ENCODE data around the gene SLC11A1.

Gene SLC11A1

DNA sequence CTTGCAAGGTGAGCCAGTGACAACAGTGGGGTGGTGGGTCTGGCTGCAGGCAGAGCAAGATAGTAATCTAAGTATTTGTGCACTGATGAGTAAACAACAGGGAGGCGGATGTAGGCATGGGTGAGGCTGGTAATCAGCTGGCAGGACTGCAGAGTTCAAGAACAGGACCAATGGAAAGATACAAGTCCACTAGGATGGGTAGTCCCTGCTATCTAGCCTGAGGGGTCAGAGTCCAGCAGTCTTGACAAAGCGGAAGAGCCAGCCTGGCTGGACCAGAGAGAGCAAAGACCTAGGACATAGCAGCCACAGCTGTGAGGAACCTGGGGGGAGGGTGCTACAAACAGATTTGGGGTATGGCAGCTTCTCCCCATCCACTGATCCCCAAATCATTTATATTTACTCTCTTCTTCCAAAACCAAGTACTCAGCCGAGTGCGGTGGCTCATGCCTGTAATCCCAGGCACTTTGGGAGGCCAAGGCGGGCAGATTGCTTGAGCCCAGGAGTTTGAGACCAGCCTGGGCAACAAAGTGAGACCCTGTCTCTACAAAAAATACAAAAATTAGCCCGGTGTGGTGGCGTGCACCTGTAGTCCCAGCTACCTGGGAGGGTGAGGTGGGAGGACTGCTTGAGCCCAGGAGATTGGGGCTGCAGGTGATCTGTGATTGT lies 62.8 kb downstream of the SLC11A1 start:
- H3K4me3 ChIP-seq (ENCODE audit: low read depth, low read length): no peak overlapping the region
- H3K27ac ChIP-seq (ENCODE audit: low read depth, low read length): no peak overlapping the region
- H3K9ac ChIP-seq (ENCODE audit: low read depth, low read length): no peak overlapping the region
- H3K4me1 ChIP-seq (ENCODE audit: control insufficient read depth, insufficient read depth, low read length): no peaks in the 10 kb centered on the region
- H3K36me3 ChIP-seq (ENCODE audit: control insufficient read depth, insufficient read depth, low read length): peaks cover 30% of the 10 kb centered on the region
- no peaks in the 10 kb centered on the region for H3K9me3 ChIP-seq (ENCODE audit: control insufficient read depth, insufficient read depth, low read length)
- no peaks in the 10 kb centered on the region for H3K27me3 ChIP-seq (ENCODE audit: control insufficient read depth, insufficient read depth, low read length)

GRCh38 chr2:218445602-218446001 lies 63.5 kb downstream of the SLC11A1 start:
- H3K9ac ChIP-seq (ENCODE audit: low read depth, low read length): no peak overlapping the region
- H3K36me3 ChIP-seq (ENCODE audit: control insufficient read depth, insufficient read depth, low read length): peaks cover 37% of the 10 kb centered on the region
- 0 out of 2 replicates have a peak, but pooled peaks cover 2% of the 10 kb centered on the region for H3K4me1 ChIP-seq (ENCODE audit: control insufficient read depth, insufficient read depth, low read length)
- H3K27ac ChIP-seq (ENCODE audit: low read depth, low read length): no peak overlapping the region
- H3K27me3 ChIP-seq (ENCODE audit: control insufficient read depth, insufficient read depth, low read length): no peaks in the 10 kb centered on the region
- no peaks in the 10 kb centered on the region for H3K9me3 ChIP-seq (ENCODE audit: control insufficient read depth, insufficient read depth, low read length)
- H3K4me3 ChIP-seq (ENCODE audit: low read depth, low read length): no peak overlapping the region

Data from HUES48 (cell line).